Measurements from ENCODE around the gene CELF2.

DNA sequence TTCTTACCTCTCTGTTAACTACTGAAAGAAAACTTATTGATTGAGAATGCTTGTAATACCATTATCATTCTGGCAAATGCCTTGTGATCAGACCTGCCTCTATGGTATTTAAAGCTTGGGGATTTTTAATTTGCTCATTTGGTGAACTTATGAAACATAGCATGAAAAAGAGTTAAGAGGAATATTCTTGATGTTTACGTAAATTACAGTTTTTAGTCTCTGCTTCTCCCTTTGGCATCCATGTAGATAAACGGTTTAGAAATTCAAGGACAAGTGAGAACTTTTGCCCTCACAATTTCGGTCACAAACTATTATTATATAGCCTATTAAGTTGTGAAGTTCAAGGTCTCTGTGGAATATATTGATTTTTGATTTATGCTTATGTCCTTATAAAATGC is 11.2 kb upstream of the CELF2 start:
- TF ChIP-seq ARNTL (CRISPR knock-in tag; IDR thresholded peaks at IDR 0.05; ENCODE audit: borderline replicate concordance, low read depth), result no peak
- no peak for TF ChIP-seq TCF4 (CRISPR knock-in tag; IDR thresholded peaks at IDR 0.05; ENCODE audit: borderline replicate concordance)
- TF ChIP-seq ZNF8 (CRISPR knock-in tag; IDR thresholded peaks at IDR 0.05), result no peak
- TF ChIP-seq, protein P1, sequence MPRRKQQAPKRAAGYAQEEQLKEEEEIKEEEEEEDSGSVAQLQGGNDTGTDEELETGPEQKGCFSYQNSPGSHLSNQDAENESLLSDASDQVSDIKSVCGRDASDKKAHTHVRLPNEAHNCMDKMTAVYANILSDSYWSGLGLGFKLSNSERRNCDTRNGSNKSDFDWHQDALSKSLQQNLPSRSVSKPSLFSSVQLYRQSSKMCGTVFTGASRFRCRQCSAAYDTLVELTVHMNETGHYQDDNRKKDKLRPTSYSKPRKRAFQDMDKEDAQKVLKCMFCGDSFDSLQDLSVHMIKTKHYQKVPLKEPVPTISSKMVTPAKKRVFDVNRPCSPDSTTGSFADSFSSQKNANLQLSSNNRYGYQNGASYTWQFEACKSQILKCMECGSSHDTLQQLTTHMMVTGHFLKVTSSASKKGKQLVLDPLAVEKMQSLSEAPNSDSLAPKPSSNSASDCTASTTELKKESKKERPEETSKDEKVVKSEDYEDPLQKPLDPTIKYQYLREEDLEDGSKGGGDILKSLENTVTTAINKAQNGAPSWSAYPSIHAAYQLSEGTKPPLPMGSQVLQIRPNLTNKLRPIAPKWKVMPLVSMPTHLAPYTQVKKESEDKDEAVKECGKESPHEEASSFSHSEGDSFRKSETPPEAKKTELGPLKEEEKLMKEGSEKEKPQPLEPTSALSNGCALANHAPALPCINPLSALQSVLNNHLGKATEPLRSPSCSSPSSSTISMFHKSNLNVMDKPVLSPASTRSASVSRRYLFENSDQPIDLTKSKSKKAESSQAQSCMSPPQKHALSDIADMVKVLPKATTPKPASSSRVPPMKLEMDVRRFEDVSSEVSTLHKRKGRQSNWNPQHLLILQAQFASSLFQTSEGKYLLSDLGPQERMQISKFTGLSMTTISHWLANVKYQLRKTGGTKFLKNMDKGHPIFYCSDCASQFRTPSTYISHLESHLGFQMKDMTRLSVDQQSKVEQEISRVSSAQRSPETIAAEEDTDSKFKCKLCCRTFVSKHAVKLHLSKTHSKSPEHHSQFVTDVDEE (CRISPR knock-in tag; IDR thresholded peaks at IDR 0.05), result no peak
- TF ChIP-seq ZFP3 (CRISPR knock-in tag; IDR thresholded peaks at IDR 0.05), result no peak
- TF ChIP-seq PPARA (CRISPR knock-in tag; IDR thresholded peaks at IDR 0.05; ENCODE audit: borderline replicate concordance), result no peak
- no peak for TF ChIP-seq BACH2 (CRISPR knock-in tag; IDR thresholded peaks at IDR 0.05; ENCODE audit: borderline replicate concordance)
- TF ChIP-seq ZC3H10 (CRISPR knock-in tag; IDR thresholded peaks at IDR 0.05), result no peak
- no peak for TF ChIP-seq ZFP30 (CRISPR knock-in tag; IDR thresholded peaks at IDR 0.05)
- TF ChIP-seq ESRRG (CRISPR knock-in tag; IDR thresholded peaks at IDR 0.05), result no peak
- TF ChIP-seq OSR1 (CRISPR knock-in tag; IDR thresholded peaks at IDR 0.05), result no peak
- TF ChIP-seq ZNF70 (CRISPR knock-in tag; IDR thresholded peaks at IDR 0.05), result no peak

All from SK-N-SH treated with all-trans-retinoic acid at 6 μM for 48 hours (cell line).